Stimulated activated CD4-positive, alpha-beta T cell treated with anti-CD3 and anti-CD28 coated beads, Interleukin-4, amount 100 ng/mL, for 24 hours (primary cell): ENCODE data around the gene CAPN12.

Experiments
- DNase-seq: peaks from one replicate; pipeline ENCODE4 v3.0.0-alpha.2; 2020

Gene CAPN12

GRCh38 chr19:38723990-38724854 lies 20.1 kb downstream of the CAPN12 start:
- DNase-seq = no peak

DNA sequence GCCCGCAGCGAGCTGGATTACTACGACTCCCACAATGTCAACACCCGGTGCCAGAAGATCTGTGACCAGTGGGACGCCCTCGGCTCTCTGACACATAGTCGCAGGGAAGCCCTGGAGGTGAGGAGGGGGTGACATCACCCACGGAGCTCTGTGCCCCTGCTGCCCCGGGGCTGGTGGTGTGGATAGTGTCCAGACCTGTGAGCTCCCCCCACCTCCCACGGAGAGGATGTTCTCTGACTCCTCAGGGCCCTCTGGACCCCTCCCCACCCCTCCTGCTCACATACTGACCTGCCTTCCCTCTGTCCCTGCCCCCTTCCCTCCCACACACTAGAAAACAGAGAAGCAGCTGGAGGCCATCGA lies 20.7 kb downstream of the CAPN12 start:
- no peak for DNase-seq

- no peak for DNase-seq
Measured at GRCh38 chr19:38722947-38723605, 21.2 kb downstream of the CAPN12 start.

GRCh38 chr19:38721979-38722773 lies 22.1 kb downstream of the CAPN12 start:
- DNase-seq = no peak

- no peak for DNase-seq
Measured at GRCh38 chr19:38721496-38721895, 22.8 kb downstream of the CAPN12 start.

DNA sequence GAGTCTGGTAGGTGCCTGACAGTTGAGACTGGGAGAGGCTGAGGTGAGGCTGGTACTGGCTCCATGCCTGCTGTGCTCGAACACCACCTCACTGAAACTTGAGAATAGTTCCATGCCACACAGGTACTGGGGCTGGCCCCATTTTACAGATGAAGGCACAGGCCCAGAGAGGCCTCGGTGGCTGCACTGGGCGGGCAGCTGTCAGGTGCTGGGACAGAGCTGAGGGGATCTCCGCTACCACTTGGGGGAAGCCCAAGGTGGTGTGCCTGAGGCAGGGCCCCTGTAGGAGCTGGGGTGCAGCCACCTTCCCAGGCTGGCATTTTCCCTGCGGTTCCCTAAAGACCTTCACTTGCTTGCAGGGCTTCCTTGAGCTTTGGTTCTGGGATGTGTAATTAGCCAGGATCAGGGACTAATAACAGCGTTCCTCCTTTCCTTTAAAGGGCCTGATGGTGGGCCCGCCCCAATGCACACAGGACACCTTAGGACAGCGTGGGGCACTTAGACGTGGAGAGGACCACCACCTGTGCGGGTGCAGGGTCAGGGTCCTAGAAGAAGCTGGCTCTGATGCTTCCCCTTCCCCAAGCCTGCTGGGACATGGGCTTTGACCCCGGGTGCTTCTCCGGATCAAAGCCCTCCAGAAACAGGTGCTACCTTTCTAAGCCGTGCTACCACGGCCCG lies 23.6 kb downstream of the CAPN12 start:
- no peak for DNase-seq

GRCh38 chr19:38719761-38720558 lies 24.3 kb downstream of the CAPN12 start:
- no peak for DNase-seq

- no peak for DNase-seq
Measured at GRCh38 chr19:38718747-38719543, 25.3 kb downstream of the CAPN12 start.

DNA sequence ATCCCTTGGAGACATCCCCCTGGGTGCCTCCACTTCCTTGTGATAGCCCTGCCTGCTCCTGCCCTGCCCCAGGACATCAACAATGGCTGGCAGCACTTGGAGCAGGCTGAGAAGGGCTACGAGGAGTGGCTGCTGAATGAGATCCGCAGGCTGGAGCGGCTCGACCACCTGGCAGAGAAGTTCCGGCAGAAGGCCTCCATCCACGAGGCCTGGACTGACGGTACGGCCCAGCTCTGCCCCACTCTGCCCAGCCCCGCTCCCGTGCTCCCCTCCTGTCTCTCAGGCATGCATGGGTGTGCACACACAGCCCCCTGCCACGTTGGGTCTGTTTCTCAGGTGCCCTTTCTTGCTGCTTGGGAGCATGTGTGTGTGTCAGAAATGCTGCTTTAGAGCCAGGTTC lies 26.4 kb downstream of the CAPN12 start:
- DNase-seq = no peak

DNA sequence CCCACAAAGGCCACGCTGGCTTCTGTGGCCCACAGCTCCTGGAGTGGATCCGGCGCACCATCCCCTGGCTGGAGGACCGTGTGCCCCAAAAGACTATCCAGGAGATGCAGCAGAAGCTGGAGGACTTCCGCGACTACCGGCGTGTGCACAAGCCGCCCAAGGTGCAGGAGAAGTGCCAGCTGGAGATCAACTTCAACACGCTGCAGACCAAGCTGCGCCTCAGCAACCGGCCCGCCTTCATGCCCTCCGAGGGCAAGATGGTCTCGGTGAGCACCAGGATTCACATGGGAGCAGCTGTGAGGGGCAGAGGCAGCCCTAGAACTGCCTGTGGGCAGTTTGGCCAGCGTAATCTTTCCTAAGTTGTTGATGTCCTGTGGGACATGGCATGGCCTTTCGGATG lies 27.2 kb downstream of the CAPN12 start:
- no peak for DNase-seq

GRCh38 chr19:38715555-38715954 lies 28.7 kb downstream of the CAPN12 start:
- no peak for DNase-seq

- no peak for DNase-seq
Measured at GRCh38 chr19:38714354-38714778, 29.9 kb downstream of the CAPN12 start.

DNA sequence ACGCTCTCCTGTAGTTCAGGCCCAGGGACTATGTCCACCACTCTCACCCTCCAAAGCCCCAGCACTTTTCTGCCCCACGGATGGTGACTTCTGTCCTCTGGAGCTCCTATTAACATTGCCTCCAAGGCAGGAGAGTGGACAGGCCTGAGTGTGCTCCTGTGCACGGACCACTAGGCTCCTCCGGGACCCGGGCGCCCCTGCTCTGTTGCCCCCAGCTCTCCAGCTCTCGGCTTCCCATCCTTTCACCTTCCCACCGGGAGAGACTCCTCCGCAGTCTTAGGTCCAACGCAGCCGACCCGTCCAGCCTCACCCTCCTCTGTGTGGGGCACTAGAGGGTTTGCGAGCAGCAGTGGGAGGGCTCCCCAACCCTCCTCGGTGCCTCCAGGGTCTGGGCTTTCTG lies 30.4 kb downstream of the CAPN12 start:
- no peak for DNase-seq

DNA sequence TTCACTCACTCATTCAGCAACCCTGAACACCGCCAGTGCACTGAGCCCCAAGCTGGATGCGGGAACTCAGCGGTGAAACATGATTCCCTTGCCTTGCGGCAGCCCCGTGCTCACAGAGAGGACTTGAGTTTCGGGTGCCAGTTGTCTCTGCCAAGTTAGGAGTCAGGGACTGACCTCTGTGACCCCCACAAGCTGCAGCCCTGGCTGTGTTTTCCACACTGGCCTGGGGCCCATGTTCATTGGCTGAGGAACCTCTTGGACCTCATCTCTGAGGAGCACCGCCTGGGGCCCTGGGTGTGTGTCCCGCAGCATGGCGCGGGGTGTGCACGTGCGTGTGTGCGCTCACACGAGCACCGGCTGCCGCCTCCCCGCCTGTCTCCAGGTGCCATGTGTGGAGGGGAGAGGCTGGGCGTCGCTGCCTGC lies 31.0 kb downstream of the CAPN12 start:
- no peak for DNase-seq

- DNase-seq = no peak
Measured at GRCh38 chr19:38712161-38712748, 32.0 kb downstream of the CAPN12 start.

DNA sequence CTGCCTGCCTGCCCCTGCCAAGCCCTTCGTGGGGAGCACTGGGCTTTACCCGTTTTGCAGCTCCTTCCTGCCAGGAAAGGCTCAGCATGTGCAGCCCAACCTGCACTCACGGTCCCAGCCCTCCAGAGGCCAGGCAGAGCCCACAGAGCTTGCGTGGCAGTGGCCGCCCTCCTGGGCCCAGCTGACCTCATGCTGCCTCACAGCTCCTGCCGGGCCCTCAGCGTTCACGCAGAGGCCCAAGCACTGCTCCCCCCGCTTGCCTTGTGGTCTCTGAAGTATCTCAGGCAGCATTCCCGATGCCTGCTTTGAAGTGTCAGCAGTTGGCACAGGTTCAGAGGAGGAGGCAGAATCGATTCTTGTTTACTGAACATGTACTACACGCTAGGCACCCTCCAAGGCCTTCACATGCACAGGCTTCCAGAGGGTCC lies 32.5 kb downstream of the CAPN12 start:
- no peak for DNase-seq

GRCh38 chr19:38710928-38711725 lies 33.1 kb downstream of the CAPN12 start:
- no peak for DNase-seq

DNA sequence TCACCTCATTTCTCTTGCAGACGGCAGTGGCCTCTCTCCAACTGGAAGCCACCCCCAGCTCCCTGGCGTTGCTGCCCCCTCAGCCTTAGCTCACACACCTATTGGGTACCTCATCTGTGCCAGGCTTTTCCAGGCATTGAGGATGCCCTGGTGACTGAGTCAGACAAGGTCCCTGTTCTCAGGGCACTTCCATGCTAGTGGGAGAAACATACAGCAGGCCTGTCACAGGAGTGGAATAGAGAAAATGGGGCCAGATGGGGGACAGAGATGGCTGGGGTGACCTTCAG lies 33.9 kb downstream of the CAPN12 start:
- DNase-seq = no peak

- no peak for DNase-seq
Measured at GRCh38 chr19:38709671-38710415, 34.4 kb downstream of the CAPN12 start.
